ENCODE measurements around the gene FOXI2.

FOXI2 gene

GRCh38 chr10:127740596-127740995 is 3.6 kb downstream of the FOXI2 start:
- H3K4me3 ChIP-seq (replicated peaks; ENCODE audit: low read depth, low read length) = no peak overlapping the region
- DNase-seq (ENCODE audit: extremely low read depth, low read depth) = no peak
- no peak for TF ChIP-seq CTCF (IDR thresholded peaks at IDR 0.05; ENCODE audit: low read depth, low read length, missing control alignments)

GRCh38 chr10:127743205-127743604 is 6.2 kb downstream of the FOXI2 start:
- no peak for DNase-seq (ENCODE audit: extremely low read depth, low read depth)

GRCh38 chr10:127744956-127745355 is 8.0 kb downstream of the FOXI2 start:
- no peak overlapping the region for H3K4me3 ChIP-seq (replicated peaks; ENCODE audit: low read depth, low read length)
- DNase-seq (ENCODE audit: extremely low read depth, low read depth) = no peak
- no peak for TF ChIP-seq CTCF (IDR thresholded peaks at IDR 0.05; ENCODE audit: low read depth, low read length, missing control alignments)

More at GRCh38 chr10:127743205-127743604, 6.2 kb downstream of the FOXI2 start:
- no peak overlapping the region for H3K4me3 ChIP-seq (replicated peaks; ENCODE audit: low read depth, low read length)
- TF ChIP-seq CTCF (IDR thresholded peaks at IDR 0.05; ENCODE audit: low read depth, low read length, missing control alignments) = no peak

GRCh38 chr10:127745861-127746260 is 8.9 kb downstream of the FOXI2 start:
- no peak overlapping the region for H3K4me3 ChIP-seq (replicated peaks; ENCODE audit: low read depth, low read length)
- TF ChIP-seq CTCF (IDR thresholded peaks at IDR 0.05; ENCODE audit: low read depth, low read length, missing control alignments) = no peak
- no peak for DNase-seq (ENCODE audit: extremely low read depth, low read depth)

- no peak for TF ChIP-seq CTCF (IDR thresholded peaks at IDR 0.05; ENCODE audit: low read depth, low read length, missing control alignments)
- no peak overlapping the region for H3K4me3 ChIP-seq (replicated peaks; ENCODE audit: low read depth, low read length)
- no peak for DNase-seq (ENCODE audit: extremely low read depth, low read depth)
Observed at GRCh38 chr10:127755753-127756152, 18.8 kb downstream of the FOXI2 start.

GRCh38 chr10:127756264-127756663 is 19.3 kb downstream of the FOXI2 start:
- no peak for TF ChIP-seq CTCF (IDR thresholded peaks at IDR 0.05; ENCODE audit: low read depth, low read length, missing control alignments)
- H3K4me3 ChIP-seq (replicated peaks; ENCODE audit: low read depth, low read length) = no peak overlapping the region
- no peak for DNase-seq (ENCODE audit: extremely low read depth, low read depth)

- no peak for DNase-seq (ENCODE audit: extremely low read depth, low read depth)
- TF ChIP-seq CTCF (IDR thresholded peaks at IDR 0.05; ENCODE audit: low read depth, low read length, missing control alignments) = no peak
- H3K4me3 ChIP-seq (replicated peaks; ENCODE audit: low read depth, low read length) = no peak overlapping the region
Observed at GRCh38 chr10:127757033-127757432, 20.0 kb downstream of the FOXI2 start.
